Measurements from ENCODE around the gene ZBTB47.

The ZBTB47 gene

DNA sequence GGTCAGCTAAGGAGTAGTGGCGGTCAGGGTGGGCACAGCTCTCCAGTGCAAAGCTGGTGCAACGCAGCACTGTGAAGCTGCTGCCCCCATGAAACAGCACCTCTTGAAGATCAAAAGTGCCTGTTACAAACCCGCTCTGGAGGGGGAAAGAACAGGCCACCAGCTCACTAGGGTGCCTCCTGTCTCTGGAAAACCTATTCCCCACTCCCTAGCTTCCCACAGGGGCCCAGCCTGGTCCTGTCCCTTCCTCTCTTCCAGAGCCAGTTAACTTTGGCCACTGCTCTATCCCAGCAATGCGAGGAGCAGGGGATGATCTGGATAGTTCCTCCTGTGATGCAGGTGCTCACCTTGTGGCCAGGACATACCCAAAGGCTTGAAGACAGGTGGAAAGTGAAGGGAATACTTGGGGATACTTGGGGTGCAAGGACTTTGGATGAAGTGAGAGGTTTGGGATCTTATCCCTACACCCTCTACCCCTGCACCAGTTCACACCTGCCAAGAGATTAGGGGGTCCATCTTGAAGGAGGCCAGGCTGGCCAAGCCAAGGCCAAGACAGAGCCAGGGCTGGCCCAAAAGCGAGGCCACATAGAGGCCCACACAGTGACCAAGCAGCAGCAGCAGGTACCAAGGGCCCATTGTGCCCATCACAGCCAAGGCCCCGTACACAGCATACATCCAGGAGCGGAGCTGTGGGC is 44.9 kb downstream of the ZBTB47 start:
- no peak for TF ChIP-seq POLR2AphosphoS5 (IDR thresholded peaks at IDR 0.05; ENCODE audit: low read depth, low read length)
- no peak for TF ChIP-seq REST (IDR thresholded peaks at IDR 0.05; ENCODE audit: insufficient read depth in 1 of 2, low read depth in 2 of 2, low read length in 2 of 2)

- TF ChIP-seq TAF1 (IDR thresholded peaks at IDR 0.05; ENCODE audit: borderline replicate concordance, insufficient read depth, low read length) (no peak), FOXP2 (optimal IDR thresholded peaks at IDR 0.05; ENCODE audit: borderline replicate concordance, extremely low read depth, extremely low read length, insufficient read depth) (no peak), REST (IDR thresholded peaks at IDR 0.05; ENCODE audit: insufficient read depth in 1 of 2, low read depth in 2 of 2, low read length in 2 of 2) (no peak), POLR2AphosphoS5 (IDR thresholded peaks at IDR 0.05; ENCODE audit: low read depth, low read length) (no peak), SIN3A (IDR thresholded peaks at IDR 0.05; ENCODE audit: borderline replicate concordance, insufficient read depth, low read length) (no peak)
These were observed 45.4 kb downstream of the ZBTB47 start for GRCh38 chr3:42698911-42699230.

DNA sequence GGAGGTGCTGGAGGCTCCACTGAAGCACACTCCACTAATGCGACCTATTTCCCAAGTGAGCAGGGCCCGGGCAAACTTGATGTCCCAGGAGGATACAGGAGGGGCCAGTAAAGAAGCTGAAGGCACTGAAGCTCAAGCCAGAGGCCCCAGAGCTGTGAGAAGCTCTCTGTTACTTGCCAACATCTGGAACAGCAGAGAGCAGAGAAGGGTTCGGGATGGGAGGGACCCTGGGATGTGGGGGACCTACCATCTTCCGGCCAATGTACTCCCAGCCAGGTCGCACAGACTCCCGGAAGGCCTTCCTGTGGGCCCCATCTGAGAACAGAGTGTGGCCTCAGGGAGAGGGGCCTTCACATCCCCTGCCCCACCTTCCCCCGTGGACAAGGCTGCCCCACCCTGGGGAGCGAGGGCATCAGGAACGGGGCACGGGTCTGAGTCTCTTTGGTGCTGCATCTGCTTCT is 46.0 kb downstream of the ZBTB47 start:
- TF ChIP-seq FOXP2 (optimal IDR thresholded peaks at IDR 0.05; ENCODE audit: borderline replicate concordance, extremely low read depth, extremely low read length, insufficient read depth) = no peak
- no peak for TF ChIP-seq TAF1 (IDR thresholded peaks at IDR 0.05; ENCODE audit: borderline replicate concordance, insufficient read depth, low read length)
- TF ChIP-seq POLR2AphosphoS5 (IDR thresholded peaks at IDR 0.05; ENCODE audit: low read depth, low read length) = no peak
- no peak for TF ChIP-seq SIN3A (IDR thresholded peaks at IDR 0.05; ENCODE audit: borderline replicate concordance, insufficient read depth, low read length)
- TF ChIP-seq REST (IDR thresholded peaks at IDR 0.05; ENCODE audit: insufficient read depth in 1 of 2, low read depth in 2 of 2, low read length in 2 of 2) = no peak

GRCh38 chr3:42700366-42701288 is 47.1 kb downstream of the ZBTB47 start:
- TF ChIP-seq SIN3A (IDR thresholded peaks at IDR 0.05; ENCODE audit: borderline replicate concordance, insufficient read depth, low read length) = no peak
- no peak for TF ChIP-seq REST (IDR thresholded peaks at IDR 0.05; ENCODE audit: insufficient read depth in 1 of 2, low read depth in 2 of 2, low read length in 2 of 2)
- no peak for TF ChIP-seq TAF1 (IDR thresholded peaks at IDR 0.05; ENCODE audit: borderline replicate concordance, insufficient read depth, low read length)
- TF ChIP-seq POLR2AphosphoS5 (IDR thresholded peaks at IDR 0.05; ENCODE audit: low read depth, low read length) = no peak
- TF ChIP-seq FOXP2 (optimal IDR thresholded peaks at IDR 0.05; ENCODE audit: borderline replicate concordance, extremely low read depth, extremely low read length, insufficient read depth) = no peak

All from PFSK-1 (cell line).